HG02840 (cell line): Measurements from ENCODE around the gene ARHGAP12.

Experiments
- ATAC-seq: cut with Tn5 transposase; IDR thresholded peaks from one replicate; pipeline ENCODE4 v1.9.1; 2021; ENCODE audit warnings: mild to moderate bottlenecking, moderate library complexity, moderate number of reproducible peaks; ENCODE audit not compliant: unreplicated experiment, low FRiP score

Gene ARHGAP12

DNA sequence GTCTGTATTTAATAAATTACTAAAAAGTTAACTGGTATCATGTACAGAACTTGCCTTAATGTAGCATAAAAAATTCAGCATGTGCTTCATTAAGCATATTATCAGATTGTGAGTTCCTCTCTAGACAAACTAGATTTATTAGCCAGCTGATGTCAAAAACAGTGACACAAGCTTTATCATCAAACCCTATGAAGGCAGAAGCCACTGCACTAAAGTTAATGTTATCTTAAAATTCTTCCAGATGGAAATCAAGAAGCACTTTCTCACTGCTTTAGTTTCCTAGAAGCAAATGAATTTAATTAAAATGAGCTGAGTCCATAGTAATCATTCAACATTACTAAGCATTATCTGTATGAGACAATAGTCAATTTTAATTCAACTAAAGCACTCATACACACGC, 96.4 kb downstream of the ARHGAP12 start:
- no peak for ATAC-seq

- no peak for ATAC-seq
Observed at GRCh38 chr10:31830887-31831286, 97.7 kb downstream of the ARHGAP12 start.

DNA sequence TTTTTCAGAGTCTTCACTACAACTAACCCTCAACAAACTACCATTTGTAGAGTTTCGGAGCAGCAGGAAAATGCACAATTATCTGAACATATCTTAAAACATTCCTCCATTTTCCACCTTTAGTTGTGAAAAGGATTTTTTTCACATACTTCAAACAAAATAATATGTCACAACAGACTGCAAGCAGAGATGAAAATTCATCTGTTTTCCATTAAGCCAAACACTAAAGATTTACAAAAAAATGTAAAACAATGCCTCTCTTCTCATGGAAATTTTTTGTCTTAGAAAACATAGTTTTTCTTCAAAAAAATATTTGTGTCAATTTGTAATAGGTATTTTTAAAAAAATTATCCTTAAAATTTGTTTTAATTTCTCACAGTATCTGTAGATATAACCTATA, 98.9 kb downstream of the ARHGAP12 start:
- no peak for ATAC-seq

GRCh38 chr10:31823358-31823757, 105.3 kb downstream of the ARHGAP12 start:
- no peak for ATAC-seq

DNA sequence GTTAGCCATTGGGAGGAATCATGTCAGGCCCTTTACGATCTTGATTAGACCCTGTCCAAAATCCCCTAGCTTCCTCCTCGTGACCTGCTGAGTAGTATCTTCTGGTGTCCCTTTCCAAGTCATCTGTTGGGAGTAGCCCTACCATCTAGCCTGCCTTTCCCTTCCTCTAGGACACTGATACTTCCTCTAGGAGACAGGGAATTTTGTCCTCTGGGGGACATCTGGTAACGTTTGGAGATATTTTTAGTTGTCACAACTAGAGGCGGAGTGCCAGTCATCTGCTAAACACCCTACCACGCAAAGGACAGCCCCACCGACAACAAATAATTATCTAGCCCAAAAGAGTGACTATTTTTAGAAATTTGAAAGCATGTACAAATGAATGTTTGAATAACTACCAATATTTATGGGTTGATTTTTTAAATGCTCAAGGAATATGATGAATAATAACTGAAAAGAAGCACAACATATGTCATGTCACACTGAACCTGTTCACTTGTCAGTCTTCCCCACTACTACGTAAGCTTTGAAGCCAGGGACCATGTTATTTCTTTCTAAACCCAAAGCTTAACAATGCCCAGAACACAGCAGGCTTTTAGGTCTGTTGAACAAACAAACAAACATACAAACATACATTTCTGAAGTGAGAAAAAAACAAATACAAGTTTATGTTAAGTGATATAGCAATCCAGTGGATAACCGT, 105.9 kb downstream of the ARHGAP12 start:
- ATAC-seq: no peak

DNA sequence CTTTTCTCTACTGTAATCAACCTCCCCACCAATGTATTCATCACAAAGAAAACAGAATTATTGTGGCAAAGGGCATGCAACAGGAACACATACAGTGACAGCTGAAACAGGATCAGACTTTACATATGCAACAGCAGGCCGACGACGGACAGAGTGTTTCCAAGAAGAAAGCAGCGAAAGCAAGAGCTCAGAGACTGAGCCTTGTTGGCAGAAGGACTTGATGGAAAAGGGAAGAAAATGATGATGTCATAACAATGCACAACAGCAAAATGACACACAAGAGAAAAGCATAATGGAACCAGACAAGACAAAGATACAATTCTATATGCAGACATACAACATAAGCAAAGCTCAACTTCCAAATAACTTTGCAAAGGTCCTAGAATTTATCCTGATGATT, 106.5 kb downstream of the ARHGAP12 start:
- no peak for ATAC-seq

DNA sequence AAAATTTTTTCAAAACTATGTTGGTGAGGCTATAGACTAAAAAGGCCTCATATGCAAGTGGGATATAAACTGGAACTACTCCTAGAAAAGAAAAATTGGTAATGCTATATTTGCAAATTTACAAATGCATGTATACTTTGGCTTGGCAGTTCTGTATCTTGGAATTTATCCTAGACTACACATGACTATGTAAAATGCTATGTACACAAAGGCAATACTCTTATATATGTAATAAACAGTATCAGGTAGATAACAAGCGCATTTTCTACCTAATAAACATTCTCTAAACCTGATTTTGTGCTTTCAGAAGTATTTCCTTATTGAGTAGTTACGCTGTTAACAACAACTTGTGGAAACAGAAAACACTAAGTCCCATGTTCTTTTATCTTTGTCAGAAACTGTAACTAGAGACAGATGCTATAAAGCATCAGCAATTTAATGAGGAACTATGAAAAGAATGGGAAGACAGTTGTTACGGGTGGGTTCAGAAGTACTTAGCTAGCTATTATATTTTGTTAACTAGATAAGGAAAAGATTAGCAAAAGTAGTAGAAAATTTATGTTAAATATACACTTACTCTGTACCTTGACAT, 107.8 kb downstream of the ARHGAP12 start:
- ATAC-seq: no peak

DNA sequence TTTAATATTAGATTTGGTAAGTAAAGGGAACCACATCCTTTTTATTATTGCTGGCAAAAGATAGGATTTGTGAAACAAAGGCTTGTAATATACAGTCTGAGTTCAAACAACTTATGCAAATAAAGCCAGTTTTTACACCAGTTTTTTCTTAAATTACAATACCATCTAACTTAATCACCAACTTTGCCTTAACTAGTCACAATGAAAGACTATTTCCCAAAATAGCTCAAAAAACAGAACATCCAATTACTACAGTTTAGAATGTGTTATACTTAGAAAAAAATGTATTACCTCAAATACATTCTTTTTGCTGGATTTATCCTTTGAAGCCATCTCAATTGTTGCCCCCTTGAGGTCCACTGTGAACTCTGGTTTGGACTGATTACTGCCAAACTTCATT, 108.5 kb downstream of the ARHGAP12 start:
- ATAC-seq: no peak

DNA sequence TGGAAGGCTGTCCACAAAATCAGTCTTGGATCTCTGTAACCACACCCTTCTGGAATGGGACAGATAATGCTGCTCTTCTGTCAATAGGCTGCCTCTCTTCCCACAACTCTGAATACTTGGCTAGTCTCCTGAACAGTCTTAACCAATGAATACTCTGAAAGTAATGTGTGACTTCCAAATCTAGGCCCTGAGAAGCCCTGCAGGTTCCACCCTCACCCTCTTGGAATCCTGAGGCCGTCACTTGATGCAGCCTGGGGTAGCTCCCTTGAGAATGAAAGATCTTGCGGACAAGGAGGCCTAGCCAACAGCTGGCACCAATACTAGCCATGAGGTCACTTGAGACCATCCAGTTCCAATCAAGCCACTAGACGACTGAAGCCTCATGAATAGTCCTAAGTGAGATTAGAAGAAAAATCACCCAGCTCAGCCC, 109.2 kb downstream of the ARHGAP12 start:
- ATAC-seq: no peak

DNA sequence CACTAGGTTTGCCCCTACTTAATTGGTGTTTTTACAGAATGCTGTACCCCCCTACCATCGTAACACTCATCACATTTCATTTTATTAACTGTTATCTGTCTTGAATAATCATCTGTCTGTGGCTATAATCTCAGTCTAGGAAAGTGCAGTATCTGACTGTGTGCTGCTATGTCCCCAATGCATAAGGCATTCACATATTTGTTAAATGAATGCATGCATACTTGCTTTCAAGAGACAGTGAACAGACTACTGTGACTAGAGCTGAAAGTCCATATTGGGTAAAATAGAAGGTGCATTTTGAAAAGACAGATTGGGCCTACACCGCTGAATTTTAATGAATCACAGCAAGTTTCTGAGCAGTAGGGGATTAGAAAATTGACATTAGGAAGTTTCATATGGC, 112.3 kb downstream of the ARHGAP12 start:
- no peak for ATAC-seq

GRCh38 chr10:31808258-31809218, 120.1 kb downstream of the ARHGAP12 start:
- no peak for ATAC-seq

- no peak for ATAC-seq
Observed at GRCh38 chr10:31804352-31804810, 124.2 kb downstream of the ARHGAP12 start.

GRCh38 chr10:31803606-31804351, 124.9 kb downstream of the ARHGAP12 start:
- no peak for ATAC-seq

- no peak for ATAC-seq
Observed at GRCh38 chr10:31799181-31799580, 129.4 kb downstream of the ARHGAP12 start.

DNA sequence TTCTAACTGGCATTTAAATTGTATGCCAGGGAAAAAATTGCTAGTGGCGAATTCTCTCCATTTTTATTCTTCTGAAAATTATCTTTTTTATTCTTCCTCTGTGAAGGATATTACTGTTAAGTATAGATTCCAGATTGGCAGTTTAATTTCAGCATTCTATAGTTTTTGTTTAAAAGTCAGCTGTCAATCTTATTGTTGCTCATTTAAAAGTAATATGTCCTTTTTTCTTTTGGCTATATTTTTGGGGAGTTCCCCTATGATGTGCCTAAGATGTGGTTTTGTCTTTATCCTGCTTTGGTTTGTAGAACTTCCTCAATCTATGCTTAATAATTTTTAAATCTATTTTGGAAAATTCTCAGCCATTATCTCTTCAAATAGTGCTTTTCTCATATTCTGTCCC, 135.9 kb downstream of the ARHGAP12 start:
- ATAC-seq: no peak

- ATAC-seq: no peak
Observed at GRCh38 chr10:31789555-31789954, 139.1 kb downstream of the ARHGAP12 start.

GRCh38 chr10:31782701-31783100, 145.9 kb downstream of the ARHGAP12 start:
- no peak for ATAC-seq

DNA sequence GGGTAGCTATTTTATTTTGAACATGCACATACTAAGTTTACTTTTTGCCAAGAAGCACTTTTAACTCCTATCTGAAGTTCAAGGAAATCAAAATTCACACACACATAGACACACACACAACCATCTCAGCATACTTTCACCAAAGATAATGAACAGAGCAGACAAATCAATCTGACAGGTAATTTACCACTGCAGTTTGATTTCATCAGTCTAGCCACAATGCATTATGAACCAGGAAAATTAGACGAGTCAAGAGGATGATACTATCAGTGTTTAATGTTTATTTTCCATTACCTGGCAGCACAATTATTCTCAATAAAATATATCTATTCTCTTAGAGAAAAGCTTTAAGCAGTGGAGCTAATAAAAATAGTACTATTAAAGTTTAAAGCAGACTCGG, 147.9 kb downstream of the ARHGAP12 start:
- no peak for ATAC-seq

DNA sequence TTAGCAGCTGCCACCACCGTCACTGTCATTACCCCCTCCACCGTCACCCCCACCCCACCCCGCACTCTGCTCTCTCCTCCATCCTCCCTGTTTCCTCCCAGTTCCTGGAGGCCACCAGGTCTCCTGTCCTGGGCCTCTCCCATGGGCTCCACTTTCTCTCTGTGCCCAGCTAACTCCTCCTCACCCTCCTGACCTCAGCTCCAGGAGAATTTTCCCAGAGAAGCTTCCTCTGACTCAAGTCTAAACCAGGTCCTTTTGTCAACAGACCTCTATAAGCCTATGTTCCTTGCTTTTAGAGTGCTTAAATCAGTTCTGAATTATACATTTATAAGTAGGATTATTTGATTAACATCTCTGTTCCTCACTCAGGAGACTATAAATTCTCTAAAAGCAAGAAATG, 150.0 kb downstream of the ARHGAP12 start:
- no peak for ATAC-seq

- ATAC-seq: no peak
Observed at GRCh38 chr10:31776159-31776558, 152.5 kb downstream of the ARHGAP12 start.
